Measurements from ENCODE around the gene L1CAM. TPM values are rescaled to one million over a fixed set of nuclear protein-coding genes. Genes with fewer than 3 reads are reported as not detected.

Gene L1CAM
- total RNA-seq, 1 experiment from 2014 or later = 12.7 TPM

- no peaks in the 10 kb centered on the region for H3K9me3 Mint-ChIP-seq (ENCODE audit: unreplicated experiment)
- POLR2A ChIA-PET = no interaction called here
These were observed 21.9 kb downstream of the L1CAM start for GRCh38 chrX:153864101-153864500.

GRCh38 chrX:153863251-153863991 is 22.6 kb downstream of the L1CAM start:
- no TSS peak for BruUV-seq (replicated peaks)
- POLR2A ChIA-PET = no interaction called here
- Mint-ChIP-seq H3K36me3 (ENCODE audit: insufficient read depth, unreplicated experiment) (no peaks in the 10 kb centered on the region), H3K4me1 (ENCODE audit: low read depth, unreplicated experiment) (no peaks in the 10 kb centered on the region), H3K27ac (ENCODE audit: unreplicated experiment) (no peak overlapping the region), H3K4me3 (ENCODE audit: unreplicated experiment) (no peak overlapping the region), H3K9me3 (ENCODE audit: unreplicated experiment) (no peaks in the 10 kb centered on the region), H3K27me3 (ENCODE audit: insufficient read depth, unreplicated experiment) (peaks cover 9% of the 10 kb centered on the region)
- DNase-seq = no peak
- Histone ChIP-seq H3K36me3 (ENCODE audit: control insufficient read depth, insufficient read depth, low read length) (no peaks in the 10 kb centered on the region), H3K4me3 (ENCODE audit: low read depth, low read length) (no peak overlapping the region), H3K4me1 (no peaks in the 10 kb centered on the region), H3K27me3 (replicated peaks; ENCODE audit: control insufficient read depth, insufficient read depth, low read length) (no peaks in the 10 kb centered on the region), H3K9me3 (no peaks in the 10 kb centered on the region)
- TF ChIP-seq CTCF (IDR thresholded peaks at IDR 0.05; ENCODE audit: insufficient read depth in 1 of 2, low read depth in 1 of 2, low read length in 1 of 2, severe bottlenecking in 1 of 2, unreplicated experiment in 1 of 2) = no peak
- intact Hi-C loops (cut with micrococcal nuclease; ENCODE audit: unreplicated experiment) = no loop called here
- CTCF ChIA-PET = no interaction called here

More at GRCh38 chrX:153864101-153864500, 21.9 kb downstream of the L1CAM start:
- H3K4me1 Mint-ChIP-seq (ENCODE audit: low read depth, unreplicated experiment) = no peaks in the 10 kb centered on the region
- H3K36me3 Mint-ChIP-seq (ENCODE audit: insufficient read depth, unreplicated experiment) = no peaks in the 10 kb centered on the region
- no peak for DNase-seq
- TF ChIP-seq CTCF (IDR thresholded peaks at IDR 0.05; ENCODE audit: insufficient read depth in 1 of 2, low read depth in 1 of 2, low read length in 1 of 2, severe bottlenecking in 1 of 2, unreplicated experiment in 1 of 2) = no peak
- no peaks in the 10 kb centered on the region for H3K9me3 ChIP-seq
- no peaks in the 10 kb centered on the region for H3K36me3 ChIP-seq (ENCODE audit: control insufficient read depth, insufficient read depth, low read length)
- no peak overlapping the region for H3K27ac Mint-ChIP-seq (ENCODE audit: unreplicated experiment)
- intact Hi-C loops (cut with micrococcal nuclease; ENCODE audit: unreplicated experiment) = no loop called here
- no peak overlapping the region for H3K4me3 ChIP-seq (ENCODE audit: low read depth, low read length)
- CTCF ChIA-PET = no interaction called here
- no peaks in the 10 kb centered on the region for H3K27me3 ChIP-seq (replicated peaks; ENCODE audit: control insufficient read depth, insufficient read depth, low read length)
- H3K4me3 Mint-ChIP-seq (ENCODE audit: unreplicated experiment) = no peak overlapping the region
- BruUV-seq (replicated peaks) = no TSS peak
- no peaks in the 10 kb centered on the region for H3K4me1 ChIP-seq
- peaks cover 9% of the 10 kb centered on the region for H3K27me3 Mint-ChIP-seq (ENCODE audit: insufficient read depth, unreplicated experiment)

GRCh38 chrX:153862369-153863250 is 23.4 kb downstream of the L1CAM start:
- Mint-ChIP-seq H3K27ac (ENCODE audit: unreplicated experiment) (no peak overlapping the region), H3K9me3 (ENCODE audit: unreplicated experiment) (no peaks in the 10 kb centered on the region), H3K4me3 (ENCODE audit: unreplicated experiment) (no peak overlapping the region), H3K4me1 (ENCODE audit: low read depth, unreplicated experiment) (no peaks in the 10 kb centered on the region), H3K36me3 (ENCODE audit: insufficient read depth, unreplicated experiment) (no peaks in the 10 kb centered on the region), H3K27me3 (ENCODE audit: insufficient read depth, unreplicated experiment) (peaks cover 9% of the 10 kb centered on the region)
- Histone ChIP-seq H3K9me3 (no peaks in the 10 kb centered on the region), H3K27me3 (replicated peaks; ENCODE audit: control insufficient read depth, insufficient read depth, low read length) (no peaks in the 10 kb centered on the region), H3K4me3 (ENCODE audit: low read depth, low read length) (no peak overlapping the region), H3K36me3 (ENCODE audit: control insufficient read depth, insufficient read depth, low read length) (no peaks in the 10 kb centered on the region), H3K4me1 (no peaks in the 10 kb centered on the region)
- ChIA-PET CTCF (no interaction called here), POLR2A (no interaction called here)
- DNase-seq = no peak
- BruUV-seq (replicated peaks) = no TSS peak
- intact Hi-C loops (cut with micrococcal nuclease; ENCODE audit: unreplicated experiment) = no loop called here
- no peak for TF ChIP-seq CTCF (IDR thresholded peaks at IDR 0.05; ENCODE audit: insufficient read depth in 1 of 2, low read depth in 1 of 2, low read length in 1 of 2, severe bottlenecking in 1 of 2, unreplicated experiment in 1 of 2)
